HepG2 (cell line): ENCODE data around the gene BTBD19. TPM values are rescaled to one million over a fixed set of nuclear protein-coding genes. Genes with fewer than 3 reads are reported as not detected.

Source experiments
- AFF4 ChIP-seq: sonication (generic); formaldehyde crosslinking; IDR thresholded peaks from 2 replicates; pipeline ENCODE4 v1.4.0; 2020; ENCODE audit warnings: missing genetic modification reagents
- ARID2 ChIP-seq: sonication (generic); formaldehyde crosslinking; IDR thresholded peaks from 2 replicates; pipeline ENCODE4 v1.8.1; 2022; ENCODE audit warnings: mild to moderate bottlenecking, missing genetic modification reagents, borderline replicate concordance
- ATRX ChIP-seq: sonication (generic); formaldehyde crosslinking; IDR thresholded peaks from 2 replicates; pipeline ENCODE4 v1.4.0; 2020; ENCODE audit warnings: missing genetic modification reagents, borderline replicate concordance
- ETV5 ChIP-seq: IDR thresholded peaks from 2 replicates; pipeline ENCODE4 v1.6.1; 2018; ENCODE audit warnings: missing biosample characterization, missing genetic modification reagents, inconsistent platforms, borderline replicate concordance
- HDAC6 ChIP-seq: fragments of 200-600 bp; sonication (generic); IDR thresholded peaks from 2 replicates; pipeline ENCODE4 v1.7.0; 2017; ENCODE audit warnings: mild to moderate bottlenecking, antibody characterized with exemption, low read length, low read depth
- KDM4B ChIP-seq: sonication (generic); formaldehyde crosslinking; IDR thresholded peaks from 2 replicates; pipeline ENCODE4 v1.4.0; 2020; ENCODE audit warnings: missing genetic modification reagents
- POLR2A ChIP-seq, 2 experiments: IDR thresholded peaks; 2 replicates each; pipeline ENCODE4 v1.6.1; 2011; ENCODE audit warnings: low read depth in 2 of 2, low read length in 2 of 2, mild to moderate bottlenecking in 1 of 2, moderate library complexity in 1 of 2; ENCODE audit not compliant: insufficient read depth in 1 of 2
- RBAK ChIP-seq: sonication (generic); formaldehyde crosslinking; IDR thresholded peaks from 2 replicates; pipeline ENCODE4 v1.5.1; 2020; ENCODE audit warnings: mild to moderate bottlenecking, missing genetic modification reagents
- REL ChIP-seq: sonication (generic); formaldehyde crosslinking; conservative IDR thresholded peaks from 2 replicates; pipeline ENCODE4 v1.8.0; 2022; ENCODE audit warnings: mild to moderate bottlenecking, missing genetic modification reagents, moderate library complexity
- RFXAP ChIP-seq: sonication (generic); formaldehyde crosslinking; IDR thresholded peaks from 2 replicates; pipeline ENCODE4 v1.4.0; 2020; ENCODE audit warnings: missing genetic modification reagents, borderline replicate concordance
- SIN3B ChIP-seq: fragments of 150-350 bp; IDR thresholded peaks from 2 replicates; pipeline ENCODE4 v1.6.1; 2014; ENCODE audit warnings: low read length
- SMC3 ChIP-seq: IDR thresholded peaks from 2 replicates; pipeline ENCODE4 v1.6.1; 2011; ENCODE audit warnings: low read length, improper control_type of control experiment
- SOX5 ChIP-seq: IDR thresholded peaks from 2 replicates; pipeline ENCODE4 v1.6.1; 2016; ENCODE audit warnings: borderline replicate concordance
- ZC3H4 ChIP-seq: sonication (generic); formaldehyde crosslinking; IDR thresholded peaks from 2 replicates; pipeline ENCODE4 v1.4.0; 2020; ENCODE audit warnings: missing genetic modification reagents, borderline replicate concordance
- ZKSCAN5 ChIP-seq: sonication (generic); formaldehyde crosslinking; IDR thresholded peaks from 2 replicates; pipeline ENCODE4 v1.5.1; 2020; ENCODE audit warnings: mild to moderate bottlenecking, missing genetic modification reagents
- ZNF12 ChIP-seq: sonication (generic); formaldehyde crosslinking; IDR thresholded peaks from 2 replicates; pipeline ENCODE4 v1.5.0; 2020; ENCODE audit warnings: missing genetic modification reagents
- ZNF768 ChIP-seq: sonication (generic); formaldehyde crosslinking; IDR thresholded peaks from 2 replicates; pipeline ENCODE4 v1.4.0; 2020; ENCODE audit warnings: missing genetic modification reagents
- ZNF788 ChIP-seq: sonication (generic); formaldehyde crosslinking; IDR thresholded peaks from 2 replicates; pipeline ENCODE4 v1.5.0; 2020; ENCODE audit warnings: mild to moderate bottlenecking, missing genetic modification reagents, borderline replicate concordance
- ZSCAN29 ChIP-seq: sonication (generic); formaldehyde crosslinking; conservative IDR thresholded peaks from 2 replicates; pipeline ENCODE4 v1.4.0; 2020; ENCODE audit warnings: mild to moderate bottlenecking, missing genetic modification reagents
- polyA plus RNA-seq, 8 experiments: library from polyadenylated mRNA; depleted of rRNA in 3 of 8; stranded (reverse) in 7 of 8; unstranded in 1 of 8; fragments of >200 nt; fragmentation: Illumina TruSeq in 4 of 8; extraction: Trizol in 4 of 8; gene quantifications; 2 replicates each; pipeline versions ENCODE4 v1.2.1 to v1.2.3, GENCODE V29; 2011 to 2016; ENCODE audit warnings: low read depth in 4 of 8, missing spikeins in 1 of 8, mixed read lengths in 1 of 8; ENCODE audit not compliant: insufficient read depth in 1 of 8
- total RNA-seq, 5 experiments: library from RNA; depleted of rRNA; stranded (reverse); fragments of >200 nt; fragmentation: Illumina TruSeq; extraction: Trizol; gene quantifications; 2 replicates each; pipeline ENCODE4 v1.2.3, GENCODE V29; 2016; ENCODE audit warnings: low read depth in 1 of 5

The BTBD19 gene
- total and polyA plus RNA-seq, 2 of the 13 experiments (the other 11 are each of a cell fraction or from before 2014, with no cell fraction given), result 2.7 to 6.7 TPM

- TF ChIP-seq ZNF788 (no peak), RFXAP (no peak), AFF4 (no peak), REL (no peak), ZNF12 (no peak), SOX5 (CRISPR knock-in tag) (no peak), ZNF768 (CRISPR knock-in tag) (0 out of 2 replicates have a peak, but pooled peaks have one; percentile 17), SMC3 (no peak), ARID2 (CRISPR knock-in tag) (no peak), SIN3B (no peak), ATRX (CRISPR knock-in tag) (no peak), ZC3H4 (CRISPR knock-in tag) (no peak), HDAC6 (no peak), POLR2A (IDR thresholded peaks at IDR 0.05; ENCODE audit: insufficient read depth in 1 of 2, low read depth in 2 of 2, low read length in 2 of 2) (no peak), ZSCAN29 (CRISPR knock-in tag) (no peak), KDM4B (CRISPR knock-in tag) (no peak), ETV5 (CRISPR knock-in tag) (no peak), RBAK (no peak), ZKSCAN5 (CRISPR knock-in tag) (no peak)
Observed at GRCh38 chr1:44810101-44810761, 1.9 kb downstream of the BTBD19 start (continued).
